Measurements from ENCODE around the gene PRC1.

Gene PRC1

GRCh38 chr15:90954712-90955623 is 39.4 kb downstream of the PRC1 start, which contains the start of gene RCCD1:
RCCD1 (plus strand) TSS chr15:90954884; CDS start chr15:90956735, 1,851 bp downstream.
- no peak for DNase-seq

- no peak for DNase-seq
Measured at GRCh38 chr15:90953947-90954711, 40.2 kb downstream of the PRC1 start.

GRCh38 chr15:90952901-90953677 is 41.2 kb downstream of the PRC1 start:
- DNase-seq, result no peak

GRCh38 chr15:90950676-90951075 is 43.7 kb downstream of the PRC1 start:
- DNase-seq, result no peak

DNA sequence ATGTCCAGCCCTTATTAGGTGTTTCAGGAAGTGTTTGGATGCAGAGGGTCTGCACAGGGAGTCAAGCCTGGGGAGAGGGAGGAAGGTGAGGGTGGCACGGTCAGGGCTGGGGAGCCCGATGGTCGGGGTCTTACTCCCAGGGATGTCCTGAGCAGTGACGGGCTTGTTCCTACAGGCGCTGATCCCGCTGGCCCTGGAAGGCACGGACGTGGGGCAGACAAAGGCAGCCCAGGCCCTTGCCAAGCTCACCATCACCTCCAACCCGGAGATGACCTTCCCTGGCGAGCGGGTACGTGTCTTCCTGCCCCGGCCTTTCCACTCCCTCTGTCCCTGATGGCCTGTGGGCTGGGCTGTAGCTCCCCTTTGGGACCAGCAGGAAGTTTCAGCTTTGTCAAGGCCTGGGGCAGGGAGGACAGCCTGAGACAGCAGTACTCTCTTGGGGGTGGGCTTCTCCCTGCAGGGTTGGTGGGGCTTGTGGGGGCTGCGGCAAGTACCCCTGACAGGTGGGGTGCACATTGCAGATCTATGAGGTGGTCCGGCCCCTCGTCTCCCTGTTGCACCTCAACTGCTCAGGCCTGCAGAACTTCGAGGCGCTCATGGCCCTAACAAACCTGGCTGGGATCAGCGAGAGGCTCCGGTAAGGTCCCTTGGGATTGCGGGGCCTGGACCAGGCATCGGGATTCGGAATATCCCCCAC is 44.2 kb downstream of the PRC1 start:
- no peak for DNase-seq

DNA sequence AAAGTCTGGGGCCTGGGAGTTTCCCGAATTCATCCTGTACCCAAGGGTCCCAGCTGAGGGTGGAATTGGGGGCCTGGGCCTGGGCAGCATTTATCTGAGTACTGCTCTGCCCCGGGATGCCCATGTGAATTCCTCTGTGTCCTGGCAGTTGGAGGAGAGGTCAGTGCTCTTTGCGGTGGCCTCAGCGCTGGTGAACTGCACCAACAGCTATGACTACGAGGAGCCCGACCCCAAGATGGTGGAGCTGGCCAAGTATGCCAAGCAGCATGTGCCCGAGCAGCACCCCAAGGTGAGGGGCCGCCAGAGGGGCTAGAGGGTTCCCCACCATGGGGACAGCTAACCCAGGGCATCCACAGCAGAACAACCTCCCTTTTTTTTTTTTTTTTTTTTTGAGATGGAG is 45.8 kb downstream of the PRC1 start:
- DNase-seq, result no peak

GRCh38 chr15:90947577-90948357 is 46.6 kb downstream of the PRC1 start:
- no peak for DNase-seq

DNA sequence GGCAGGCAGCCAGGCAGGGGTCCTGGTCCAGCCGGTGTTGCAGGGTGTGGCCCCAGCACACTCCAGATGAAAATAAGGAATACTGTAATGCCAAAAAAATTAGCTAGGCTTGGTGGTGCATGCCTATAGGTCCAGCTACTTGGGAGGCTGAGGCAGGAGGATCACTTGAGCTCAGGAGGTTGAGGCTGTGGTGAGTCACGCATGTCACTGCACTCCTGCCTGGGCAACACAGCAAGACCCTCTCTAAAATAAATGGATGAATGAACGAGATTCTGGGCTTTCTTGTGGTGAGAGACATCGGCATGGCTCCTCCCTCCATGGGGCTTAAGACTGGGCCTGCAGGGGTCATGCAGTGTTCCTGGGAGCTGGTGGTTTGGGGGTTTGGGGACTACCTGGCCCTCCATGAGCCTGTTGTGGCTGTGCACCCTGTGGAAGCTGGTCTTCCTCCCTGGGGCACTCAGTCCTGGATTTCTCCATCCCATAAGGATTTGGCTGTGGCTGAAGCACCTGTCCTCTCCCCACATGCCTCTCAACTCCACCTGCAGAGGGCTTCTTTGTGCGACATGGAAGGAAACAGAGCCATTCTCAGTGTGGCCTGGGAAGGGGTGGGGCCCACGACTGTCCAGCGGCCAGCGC is 47.3 kb downstream of the PRC1 start:
- no peak for DNase-seq

DNA sequence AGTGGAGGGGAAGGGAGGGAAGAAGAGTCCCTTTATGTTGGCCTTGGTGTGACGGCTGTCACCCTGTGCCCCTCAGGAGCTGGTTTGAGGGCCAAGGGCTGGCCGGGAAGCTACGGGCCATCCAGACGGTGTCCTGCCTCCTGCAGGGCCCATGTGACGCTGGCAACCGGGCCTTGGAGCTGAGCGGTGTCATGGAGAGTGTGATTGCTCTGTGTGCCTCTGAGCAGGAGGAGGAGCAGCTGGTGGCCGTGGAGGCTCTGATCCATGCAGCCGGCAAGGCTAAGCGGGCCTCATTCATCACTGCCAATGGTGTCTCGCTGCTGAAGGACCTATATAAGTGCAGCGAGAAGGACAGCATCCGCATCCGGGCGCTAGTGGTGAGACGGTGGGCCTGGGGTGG is 47.8 kb downstream of the PRC1 start:
- DNase-seq, result no peak

DNA sequence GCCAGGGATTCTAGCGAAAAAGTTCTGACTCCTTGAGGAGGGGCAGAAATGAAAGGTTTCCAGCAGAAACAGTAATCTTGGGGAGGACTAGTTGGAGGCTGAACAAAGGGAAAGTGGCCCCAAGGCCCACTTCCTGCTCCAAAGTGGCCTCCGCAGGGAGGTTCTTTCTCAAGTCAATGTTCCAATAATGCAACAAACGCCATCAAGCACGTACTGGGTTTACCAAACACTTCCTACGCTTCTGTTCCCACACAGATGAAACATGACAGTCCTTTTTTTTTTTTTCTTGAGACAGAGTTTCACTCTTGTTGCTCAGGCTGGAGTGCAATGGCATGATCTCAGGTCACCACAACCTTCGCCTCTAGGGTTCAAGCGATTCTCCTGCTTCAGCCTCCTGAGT is 49.2 kb downstream of the PRC1 start:
- DNase-seq, result no peak

GRCh38 chr15:90942354-90943120 is 51.8 kb downstream of the PRC1 start:
- no peak for DNase-seq

DNA sequence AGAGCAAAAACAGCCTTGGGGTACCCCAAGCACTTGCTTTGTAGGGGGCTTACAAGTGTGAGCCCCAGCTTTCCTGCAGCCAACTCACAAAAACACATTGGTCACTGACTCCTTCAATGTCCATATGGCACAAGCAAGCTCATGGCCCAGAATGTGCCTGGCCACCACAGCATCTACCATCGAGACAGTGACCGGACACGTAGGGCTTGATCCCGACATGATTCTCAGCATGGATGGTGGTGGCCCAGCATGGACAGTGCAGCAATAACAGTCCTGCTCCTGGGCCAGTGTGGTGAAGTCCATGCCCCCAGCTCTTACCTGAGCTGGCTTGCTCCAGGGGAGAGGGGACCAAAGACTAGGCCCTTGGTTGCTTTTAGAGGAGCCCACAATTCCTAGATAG is 53.3 kb downstream of the PRC1 start:
- DNase-seq, result no peak

DNA sequence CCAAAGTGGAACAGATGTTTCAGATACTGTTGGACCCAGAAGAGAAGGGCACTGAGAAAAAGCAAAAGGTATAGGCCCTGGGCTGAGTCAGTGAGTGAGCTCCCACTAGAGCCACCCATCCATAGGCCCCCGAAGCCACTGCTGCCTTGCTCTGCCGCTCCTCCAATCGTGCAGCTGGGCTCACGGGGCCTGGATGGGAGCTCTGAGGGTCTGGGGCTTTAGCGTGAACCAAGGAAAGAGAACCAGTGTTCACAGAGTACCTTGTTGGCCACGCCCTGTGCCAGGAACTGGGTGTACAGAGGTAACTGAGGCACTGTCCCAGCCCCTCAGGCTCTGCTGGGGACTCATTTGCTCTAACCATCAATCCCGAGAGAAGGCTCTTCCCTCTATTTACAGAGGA is 54.6 kb downstream of the PRC1 start:
- no peak for DNase-seq

GRCh38 chr15:90938261-90938660 is 56.1 kb downstream of the PRC1 start:
- no peak for DNase-seq

DNA sequence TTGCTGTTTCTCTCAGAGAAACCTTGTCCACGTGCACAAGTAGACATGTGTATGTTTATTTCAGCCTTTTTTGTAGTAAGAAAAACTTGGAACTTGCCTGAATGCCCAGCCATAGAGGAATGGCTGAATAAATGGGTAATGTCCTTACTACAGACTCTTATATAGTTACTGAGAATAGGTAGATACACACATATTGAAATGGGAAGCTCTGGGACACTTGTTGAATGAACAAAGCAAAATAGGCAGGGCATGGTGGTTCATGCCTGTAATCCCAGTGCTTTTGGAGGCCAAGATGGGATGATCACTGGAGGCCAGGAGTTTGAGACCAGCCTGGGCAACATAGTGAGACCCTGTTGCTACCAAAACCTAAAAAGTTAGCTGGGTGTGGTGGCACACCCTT is 57.5 kb downstream of the PRC1 start:
- DNase-seq, result no peak

- peak; percentile 55 for DNase-seq
Measured at GRCh38 chr15:90934949-90935751, 59.2 kb downstream of the PRC1 start, which contains the start of gene UNC45A. UNC45A (plus strand) TSS chr15:90935285; CDS start chr15:90935325, 40 bp downstream.

DNA sequence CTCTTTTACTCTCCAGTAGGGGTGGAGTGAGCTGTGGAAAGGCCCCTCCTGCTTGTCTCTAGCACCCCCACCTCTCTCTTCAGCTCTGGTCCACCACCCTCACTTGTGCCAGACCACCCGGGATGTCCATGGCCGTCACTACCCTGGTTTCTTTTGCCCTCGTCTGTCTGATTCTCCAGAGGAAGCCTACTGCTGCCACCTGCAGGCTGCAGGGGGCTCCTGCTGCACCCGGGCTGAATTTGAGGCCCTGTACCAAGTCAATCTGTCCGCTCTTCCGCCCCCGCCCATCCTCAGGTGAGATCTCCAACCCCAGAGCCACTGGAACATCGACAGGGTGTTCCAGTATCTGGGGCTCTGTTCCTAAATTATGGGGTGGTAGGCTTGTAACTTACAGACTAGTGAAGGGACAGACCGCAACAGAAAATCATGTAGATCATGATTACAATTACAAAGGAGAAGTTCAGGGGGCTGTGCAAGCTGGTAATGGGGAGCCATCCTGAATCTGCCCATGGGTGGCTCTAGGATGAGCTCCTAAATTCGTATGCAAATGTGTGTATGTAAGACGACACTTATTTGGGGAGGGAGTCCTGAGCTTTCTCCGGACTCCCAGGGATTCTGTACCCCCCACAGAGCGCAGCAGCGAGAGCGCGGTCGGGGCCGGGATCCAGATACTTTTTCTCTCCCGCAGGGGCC is 59.9 kb downstream of the PRC1 start:
- DNase-seq, result peak; percentile 49

- DNase-seq, result no peak
Measured at GRCh38 chr15:90933301-90933700, 61.0 kb downstream of the PRC1 start.

DNA sequence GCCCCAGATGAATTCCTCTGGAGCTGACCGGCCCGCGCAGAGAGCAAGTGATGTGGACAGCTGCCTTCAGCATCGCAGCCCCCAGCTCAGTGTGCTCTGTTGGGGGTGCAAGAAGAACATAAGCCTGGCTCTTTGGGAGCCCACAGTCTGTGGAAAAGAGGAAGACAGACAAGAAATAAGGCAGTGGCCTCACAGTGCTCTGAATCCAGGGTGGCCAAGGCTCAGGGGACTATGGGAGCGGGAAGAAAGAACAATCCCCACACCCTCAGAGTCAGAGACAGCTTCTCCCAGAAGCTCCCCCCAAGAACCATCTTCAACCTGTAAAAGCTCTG is 61.7 kb downstream of the PRC1 start:
- no peak for DNase-seq
